ENCODE measurements around the gene GTPBP4. TPM values are rescaled to one million over a fixed set of nuclear protein-coding genes. Genes with fewer than 3 reads are reported as not detected.
"Not testable (repeated sequence)": the region's sequence is repeated elsewhere in the genome, so short reads cannot be mapped to it uniquely, and the experiment has no call there.

Gene GTPBP4
- total RNA-seq, 1 experiment from 2014 or later = 41.2 TPM

GRCh38 chr10:1061930-1062774 lies 73.9 kb downstream of the GTPBP4 start:
- no peak overlapping the region for H2AFZ ChIP-seq (ENCODE audit: low read length)
- peaks cover 18% of the 10 kb centered on the region for H4K20me1 ChIP-seq (ENCODE audit: insufficient read depth, low read depth, low read length)
- no peak overlapping the region for H3K9ac ChIP-seq (ENCODE audit: low read length)
- peaks cover 49% of the 10 kb centered on the region for H3K4me1 ChIP-seq (ENCODE audit: low read length)
- DNase-seq = no peak
- H3K9me2 ChIP-seq (replicated peaks; ENCODE audit: insufficient read depth, low read length) = no peaks in the 10 kb centered on the region
- H3K79me2 ChIP-seq (ENCODE audit: low read length) = peaks cover 63% of the 10 kb centered on the region
- peaks cover 5% of the 10 kb centered on the region for H3K36me3 ChIP-seq (ENCODE audit: insufficient read depth, low read length)
- H3K4me3 ChIP-seq (ENCODE audit: low read length) = no peak overlapping the region
- no peak overlapping the region for H3K4me2 ChIP-seq (ENCODE audit: low read depth, low read length, poor library complexity, severe bottlenecking)
- H3K27me3 ChIP-seq (ENCODE audit: low read length) = no peaks in the 10 kb centered on the region
- no peak overlapping the region for H3K27ac ChIP-seq (ENCODE audit: low read length)
- no peaks in the 10 kb centered on the region for H3K9me3 ChIP-seq (ENCODE audit: low read length)

- no peaks in the 10 kb centered on the region for H3K9me3 ChIP-seq (ENCODE audit: low read length)
- H4K20me1 ChIP-seq (ENCODE audit: insufficient read depth, low read depth, low read length) = peaks cover 12% of the 10 kb centered on the region
- no peak overlapping the region for H3K4me2 ChIP-seq (ENCODE audit: low read depth, low read length, poor library complexity, severe bottlenecking)
- no peaks in the 10 kb centered on the region for H3K9me2 ChIP-seq (replicated peaks; ENCODE audit: insufficient read depth, low read length)
- peaks cover 56% of the 10 kb centered on the region for H3K79me2 ChIP-seq (ENCODE audit: low read length)
- peaks cover 46% of the 10 kb centered on the region for H3K4me1 ChIP-seq (ENCODE audit: low read length)
- H3K4me3 ChIP-seq (ENCODE audit: low read length) = no peak overlapping the region
- no peak for DNase-seq
- H3K36me3 ChIP-seq (ENCODE audit: insufficient read depth, low read length) = peaks cover 4% of the 10 kb centered on the region
- no peak overlapping the region for H3K9ac ChIP-seq (ENCODE audit: low read length)
- H3K27me3 ChIP-seq (ENCODE audit: low read length) = no peaks in the 10 kb centered on the region
- no peak overlapping the region for H2AFZ ChIP-seq (ENCODE audit: low read length)
- H3K27ac ChIP-seq (ENCODE audit: low read length) = no peak overlapping the region
Observed at GRCh38 chr10:1063232-1063865, 75.1 kb downstream of the GTPBP4 start.

- Histone ChIP-seq H3K4me2 (ENCODE audit: low read depth, low read length, poor library complexity, severe bottlenecking) (no peak overlapping the region), H3K27me3 (ENCODE audit: low read length) (no peaks in the 10 kb centered on the region), H3K9me2 (replicated peaks; ENCODE audit: insufficient read depth, low read length) (no peaks in the 10 kb centered on the region), H4K20me1 (ENCODE audit: insufficient read depth, low read depth, low read length) (peaks cover 8% of the 10 kb centered on the region), H3K27ac (ENCODE audit: low read length) (no peak overlapping the region), H3K36me3 (ENCODE audit: insufficient read depth, low read length) (no peaks in the 10 kb centered on the region), H3K4me3 (ENCODE audit: low read length) (no peak overlapping the region), H3K9me3 (ENCODE audit: low read length) (no peaks in the 10 kb centered on the region), H3K9ac (ENCODE audit: low read length) (no peak overlapping the region), H3K79me2 (ENCODE audit: low read length) (peaks cover 53% of the 10 kb centered on the region), H3K4me1 (ENCODE audit: low read length) (peaks cover 45% of the 10 kb centered on the region), H2AFZ (ENCODE audit: low read length) (no peak overlapping the region)
- no peak for DNase-seq
Observed at GRCh38 chr10:1064964-1065247, 76.7 kb downstream of the GTPBP4 start.

GRCh38 chr10:1066734-1067133 lies 78.5 kb downstream of the GTPBP4 start:
- H3K9me2 ChIP-seq (replicated peaks; ENCODE audit: insufficient read depth, low read length); H3K27me3 ChIP-seq (ENCODE audit: low read length); DNase-seq; H3K27ac ChIP-seq (ENCODE audit: low read length); H3K9me3 ChIP-seq (ENCODE audit: low read length); H3K4me3 ChIP-seq (ENCODE audit: low read length); H3K36me3 ChIP-seq (ENCODE audit: insufficient read depth, low read length); H4K20me1 ChIP-seq (ENCODE audit: insufficient read depth, low read depth, low read length); H2AFZ ChIP-seq (ENCODE audit: low read length); H3K9ac ChIP-seq (ENCODE audit: low read length): not testable (repeated sequence)
- peaks cover 40% of the 10 kb centered on the region for H3K4me1 ChIP-seq (ENCODE audit: low read length)
- peaks cover 48% of the 10 kb centered on the region for H3K79me2 ChIP-seq (ENCODE audit: low read length)
- H3K4me2 ChIP-seq (ENCODE audit: low read depth, low read length, poor library complexity, severe bottlenecking) = peak overlapping the region; percentile 46

- H4K20me1 ChIP-seq (ENCODE audit: insufficient read depth, low read depth, low read length) = no peaks in the 10 kb centered on the region
- H3K36me3 ChIP-seq (ENCODE audit: insufficient read depth, low read length) = peaks cover 3% of the 10 kb centered on the region; the same call in 1 of the 2 replicates
- H3K9me3 ChIP-seq (ENCODE audit: low read length) = no peaks in the 10 kb centered on the region
- no peaks in the 10 kb centered on the region for H3K27me3 ChIP-seq (ENCODE audit: low read length)
- no peak overlapping the region for H2AFZ ChIP-seq (ENCODE audit: low read length)
- no peak for DNase-seq
- H3K27ac ChIP-seq (ENCODE audit: low read length) = no peak overlapping the region
- H3K79me2 ChIP-seq (ENCODE audit: low read length) = peaks cover 34% of the 10 kb centered on the region
- H3K4me1 ChIP-seq (ENCODE audit: low read length) = peaks cover 37% of the 10 kb centered on the region
- no peak overlapping the region for H3K4me2 ChIP-seq (ENCODE audit: low read depth, low read length, poor library complexity, severe bottlenecking)
- no peak overlapping the region for H3K9ac ChIP-seq (ENCODE audit: low read length)
- no peak overlapping the region for H3K4me3 ChIP-seq (ENCODE audit: low read length)
- no peaks in the 10 kb centered on the region for H3K9me2 ChIP-seq (replicated peaks; ENCODE audit: insufficient read depth, low read length)
Observed at GRCh38 chr10:1068380-1069361, 80.4 kb downstream of the GTPBP4 start.

Other genes with a start within 250 kb of the GTPBP4 start
- gene LARP4B, start 56.7 kb upstream of the GTPBP4 start, total RNA-seq (2014; rRNA removed; shearing (Covaris generic); ENCODE audit: low replicate concordance) = 75.4 TPM in 2 replicates
- gene IDI2, start 37.4 kb downstream of the GTPBP4 start, total RNA-seq (2014; rRNA removed; shearing (Covaris generic); ENCODE audit: low replicate concordance) = not detected in 2 replicates
- 129 and 150 TPM in 2 replicates for gene IDI1, start 60.7 kb downstream of the GTPBP4 start, total RNA-seq (2014; rRNA removed; shearing (Covaris generic); ENCODE audit: low replicate concordance)
- gene WDR37, start 68.0 kb downstream of the GTPBP4 start, total RNA-seq (2014; rRNA removed; shearing (Covaris generic); ENCODE audit: low replicate concordance) = 13.3 and 15.2 TPM in 2 replicates